Measurements from ENCODE around the gene THRAP3. TPM values are rescaled to one million over a fixed set of nuclear protein-coding genes. Genes with fewer than 3 reads are reported as not detected.

The THRAP3 gene
- total and polyA plus RNA-seq, 2 experiments from 2014 or later: 61.5 to 95.2 TPM

DNA sequence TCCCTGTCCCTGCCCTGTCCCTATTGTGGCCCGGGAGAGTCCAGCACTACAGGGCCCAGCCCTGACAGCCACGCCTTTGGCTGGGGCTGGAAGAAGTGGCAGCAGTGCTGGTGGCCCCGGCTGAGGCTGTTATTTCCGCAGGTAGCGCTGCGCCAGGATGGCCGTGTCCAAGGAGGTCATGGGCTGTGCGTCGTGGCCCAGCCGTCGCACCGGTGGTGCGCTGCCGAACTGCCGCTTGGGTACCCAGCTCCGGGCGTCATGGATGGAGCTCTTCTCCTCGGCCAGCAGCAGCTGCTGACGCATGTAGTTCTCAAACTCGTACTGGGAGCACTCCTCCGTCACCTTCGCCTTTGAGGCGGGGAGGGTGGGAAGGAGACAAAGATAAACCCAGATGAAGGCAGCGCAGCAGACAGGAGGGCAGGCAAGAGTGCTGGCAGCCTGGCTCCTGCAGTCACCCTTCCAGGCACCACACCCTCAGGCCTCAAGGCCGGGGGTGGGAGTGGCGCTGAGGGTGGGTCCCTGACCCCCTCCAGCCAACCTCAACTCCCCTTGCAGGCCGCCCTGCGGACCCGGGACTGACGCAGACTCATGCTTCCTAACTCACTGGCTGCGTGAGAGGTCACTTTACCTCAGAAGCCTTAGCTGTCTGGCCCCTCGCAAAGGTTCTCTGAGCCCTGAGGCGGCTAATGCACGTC lies 117.5 kb downstream of the THRAP3 start:
- H3K4me3 ChIP-seq: no peak overlapping the region
- no peaks in the 10 kb centered on the region for H3K27me3 ChIP-seq (replicated peaks; ENCODE audit: insufficient read depth)
- no peaks in the 10 kb centered on the region for H3K9me3 ChIP-seq (ENCODE audit: low read depth)
- peaks cover 12% of the 10 kb centered on the region for H3K4me1 ChIP-seq (ENCODE audit: insufficient read depth)
- no peak overlapping the region for H3K4me2 ChIP-seq (ENCODE audit: unreplicated experiment)
- H3K79me2 ChIP-seq (ENCODE audit: insufficient read depth): no peaks in the 10 kb centered on the region
- no peak overlapping the region for H3K9ac ChIP-seq
- WGBS, 2 experiments (ENCODE audit: low coverage in 1 of 2, low lambda C conversion rate in 2 of 2, missing lambda C conversion rate in 2 of 2): 79 to 80% methylated on average over 29 to 34 of the region's 34 CpGs
- H3K9me2 ChIP-seq (ENCODE audit: insufficient read depth): no peaks in the 10 kb centered on the region
- no peak for DNase-seq
- H4K20me1 ChIP-seq (ENCODE audit: insufficient read depth): no peaks in the 10 kb centered on the region
- H2AFZ ChIP-seq: no peak overlapping the region
- in situ Hi-C loops (cut with MboI): no loop called here
- no peak overlapping the region for H3K27ac ChIP-seq
- no peaks in the 10 kb centered on the region; the same call in 1 of the 2 replicates for H3K36me3 ChIP-seq (ENCODE audit: low read depth)
- no peak for TF ChIP-seq EZH2 (IDR thresholded peaks at IDR 0.05; ENCODE audit: insufficient read depth, poor library complexity, severe bottlenecking)
- TF ChIP-seq EZH2phosphoT487 (IDR thresholded peaks at IDR 0.05; ENCODE audit: insufficient read depth, low read depth): no peak
- peaks cover 7% of the 10 kb centered on the region for H3F3A ChIP-seq (ENCODE audit: insufficient read depth)

DNA sequence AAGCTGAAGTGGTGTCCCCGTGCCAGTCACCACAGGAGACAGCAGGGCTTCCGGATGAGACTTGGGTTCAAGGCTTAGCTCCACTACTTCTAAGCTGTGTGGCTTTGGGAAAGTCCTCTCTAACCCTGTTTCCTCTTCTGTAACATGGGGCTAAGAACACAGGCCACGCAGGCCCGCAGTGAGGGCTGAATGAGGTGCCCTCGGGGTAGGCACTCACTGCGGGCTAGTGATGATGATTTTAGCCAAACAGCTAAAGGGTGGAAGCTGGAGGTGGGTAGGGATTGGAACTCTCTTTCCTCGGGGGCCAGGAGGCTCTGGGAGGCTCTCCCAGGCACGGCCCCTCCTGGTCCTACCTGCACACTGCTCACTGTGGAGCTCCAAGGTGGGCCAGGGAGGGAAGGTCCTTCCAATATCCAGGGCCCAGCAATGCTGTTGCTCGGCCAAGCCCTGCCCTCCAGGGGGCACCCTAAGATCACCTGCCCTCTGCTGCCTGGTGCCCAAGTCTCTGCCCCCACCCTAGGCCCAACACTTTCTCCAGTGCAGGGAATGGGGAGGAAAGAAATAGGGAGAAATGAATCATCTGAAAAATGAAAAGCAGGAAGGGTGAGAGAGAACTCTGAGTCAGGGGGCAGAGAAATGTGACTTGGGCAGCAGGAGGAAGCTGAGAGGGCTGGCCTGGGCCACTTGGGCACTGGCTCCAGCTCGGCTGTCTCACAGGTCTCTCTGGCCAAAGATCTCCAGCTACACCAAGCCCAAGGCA lies 118.4 kb downstream of the THRAP3 start:
- H3K9ac ChIP-seq: peak overlapping the region; percentile 68
- no peak for TF ChIP-seq EZH2 (IDR thresholded peaks at IDR 0.05; ENCODE audit: insufficient read depth, poor library complexity, severe bottlenecking)
- TF ChIP-seq EZH2phosphoT487 (IDR thresholded peaks at IDR 0.05; ENCODE audit: insufficient read depth, low read depth): no peak
- peaks cover 3% of the 10 kb centered on the region; the same call in 1 of the 2 replicates for H3K36me3 ChIP-seq (ENCODE audit: low read depth)
- no peaks in the 10 kb centered on the region for H3K79me2 ChIP-seq (ENCODE audit: insufficient read depth)
- H3K9me3 ChIP-seq (ENCODE audit: low read depth): no peaks in the 10 kb centered on the region
- in situ Hi-C loops (cut with MboI): no loop called here
- H3K27me3 ChIP-seq (replicated peaks; ENCODE audit: insufficient read depth): no peaks in the 10 kb centered on the region
- H3K4me3 ChIP-seq: no peak overlapping the region
- no peaks in the 10 kb centered on the region for H3K9me2 ChIP-seq (ENCODE audit: insufficient read depth)
- DNase-seq: peak; percentile 87
- no peak overlapping the region for H3K4me2 ChIP-seq (ENCODE audit: unreplicated experiment)
- no peaks in the 10 kb centered on the region for H4K20me1 ChIP-seq (ENCODE audit: insufficient read depth)
- H3F3A ChIP-seq (ENCODE audit: insufficient read depth): peaks cover 7% of the 10 kb centered on the region
- H3K27ac ChIP-seq: peak overlapping the region; percentile 85
- 73 to 74% methylated on average over 10 of the region's 10 CpGs for WGBS, 2 experiments (ENCODE audit: low coverage in 1 of 2, low lambda C conversion rate in 2 of 2, missing lambda C conversion rate in 2 of 2)
- H2AFZ ChIP-seq: no peak overlapping the region
- H3K4me1 ChIP-seq (ENCODE audit: insufficient read depth): peaks cover 12% of the 10 kb centered on the region

DNA sequence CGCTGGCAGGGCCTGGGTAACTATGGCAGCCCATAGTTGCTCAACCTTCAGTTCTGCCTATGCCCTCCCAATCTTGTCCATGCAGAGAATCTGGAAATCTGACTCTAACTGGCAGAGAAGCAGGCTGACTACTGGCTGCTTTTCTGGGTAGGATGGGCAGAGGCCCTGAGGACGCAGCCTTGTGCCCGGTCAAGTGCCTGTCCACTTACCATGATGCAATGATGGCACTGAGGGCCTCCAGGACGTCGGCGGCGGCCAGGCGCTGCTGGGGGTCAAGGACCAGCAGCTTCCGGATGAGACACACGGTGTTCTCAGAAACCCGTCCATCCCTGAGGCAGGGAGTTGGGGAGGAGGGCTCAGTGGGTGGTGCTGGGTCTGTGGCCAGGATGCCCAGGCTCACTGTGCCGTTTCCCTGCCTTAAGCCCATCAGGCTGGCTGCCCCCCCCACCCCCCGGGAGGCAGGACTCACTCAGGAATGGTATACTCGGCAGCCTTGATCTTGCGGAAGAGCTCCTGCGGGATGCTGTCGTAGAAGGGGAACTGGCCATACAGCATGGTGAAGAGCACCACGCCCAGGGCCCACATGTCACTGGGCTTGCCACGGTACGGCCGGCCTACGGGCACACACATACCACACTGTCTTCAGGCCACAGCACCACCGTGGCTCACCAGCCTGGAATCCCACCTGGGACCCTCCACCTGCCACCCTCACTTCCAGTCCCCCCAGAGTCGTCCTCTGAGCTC lies 119.6 kb downstream of the THRAP3 start:
- no peak overlapping the region for H2AFZ ChIP-seq
- 94 to 95% methylated on average over 23 to 24 of the region's 24 CpGs for WGBS, 2 experiments (ENCODE audit: low coverage in 1 of 2, low lambda C conversion rate in 2 of 2, missing lambda C conversion rate in 2 of 2)
- peak overlapping the region; percentile 85 for H3K27ac ChIP-seq
- H3K36me3 ChIP-seq (ENCODE audit: low read depth): peaks cover 11% of the 10 kb centered on the region; the same call in 1 of the 2 replicates
- no peaks in the 10 kb centered on the region for H3K9me2 ChIP-seq (ENCODE audit: insufficient read depth)
- H3K9me3 ChIP-seq (ENCODE audit: low read depth): no peaks in the 10 kb centered on the region
- no peak overlapping the region for H3K4me2 ChIP-seq (ENCODE audit: unreplicated experiment)
- peaks cover 9% of the 10 kb centered on the region for H3F3A ChIP-seq (ENCODE audit: insufficient read depth)
- peak; percentile 19 for DNase-seq
- H3K4me3 ChIP-seq: no peak overlapping the region
- peak overlapping the region; percentile 68 for H3K9ac ChIP-seq
- peaks cover 12% of the 10 kb centered on the region for H3K4me1 ChIP-seq (ENCODE audit: insufficient read depth)
- H3K27me3 ChIP-seq (replicated peaks; ENCODE audit: insufficient read depth): no peaks in the 10 kb centered on the region
- H3K79me2 ChIP-seq (ENCODE audit: insufficient read depth): peaks cover 2% of the 10 kb centered on the region; the same call in 1 of the 2 replicates
- no peak for TF ChIP-seq EZH2phosphoT487 (IDR thresholded peaks at IDR 0.05; ENCODE audit: insufficient read depth, low read depth)
- TF ChIP-seq EZH2 (IDR thresholded peaks at IDR 0.05; ENCODE audit: insufficient read depth, poor library complexity, severe bottlenecking): no peak
- in situ Hi-C loops (cut with MboI): no loop called here
- no peaks in the 10 kb centered on the region for H4K20me1 ChIP-seq (ENCODE audit: insufficient read depth)

GRCh38 chr1:36344395-36344680 lies 120.1 kb downstream of the THRAP3 start:
- Histone ChIP-seq H3K9me3 (ENCODE audit: low read depth) (no peaks in the 10 kb centered on the region), H3K4me3 (no peak overlapping the region), H3K27ac (peak overlapping the region; percentile 85; the same call in 1 of the 2 replicates), H3K27me3 (replicated peaks; ENCODE audit: insufficient read depth) (no peaks in the 10 kb centered on the region), H3K79me2 (ENCODE audit: insufficient read depth) (peaks cover 7% of the 10 kb centered on the region; the same call in 1 of the 2 replicates), H2AFZ (no peak overlapping the region), H3K4me1 (ENCODE audit: insufficient read depth) (peaks cover 15% of the 10 kb centered on the region), H3K36me3 (ENCODE audit: low read depth) (peaks cover 11% of the 10 kb centered on the region; the same call in 1 of the 2 replicates), H3K9ac (no peak overlapping the region), H3K4me2 (ENCODE audit: unreplicated experiment) (no peak overlapping the region), H3F3A (ENCODE audit: insufficient read depth) (peaks cover 14% of the 10 kb centered on the region), H4K20me1 (ENCODE audit: insufficient read depth) (no peaks in the 10 kb centered on the region), H3K9me2 (ENCODE audit: insufficient read depth) (no peaks in the 10 kb centered on the region)
- no peak for DNase-seq
- in situ Hi-C loops (cut with MboI): no loop called here
- TF ChIP-seq EZH2 (IDR thresholded peaks at IDR 0.05; ENCODE audit: insufficient read depth, poor library complexity, severe bottlenecking) (no peak), EZH2phosphoT487 (IDR thresholded peaks at IDR 0.05; ENCODE audit: insufficient read depth, low read depth) (no peak)
- 90 to 95% methylated on average over 8 of the region's 8 CpGs for WGBS, 2 experiments (ENCODE audit: low coverage in 1 of 2, low lambda C conversion rate in 2 of 2, missing lambda C conversion rate in 2 of 2)

Data from GM23248 (cell line).